ENCODE results near the gene ANKRD63.

Gene ANKRD63

GRCh38 chr15:40242601-40243000, 40.3 kb downstream of the ANKRD63 start:
- DNase-seq (ENCODE audit: low spot score): no peak

- DNase-seq (ENCODE audit: low spot score): no peak
Observed at GRCh38 chr15:40242213-40242599, 40.7 kb downstream of the ANKRD63 start.

GRCh38 chr15:40241269-40242212, 41.3 kb downstream of the ANKRD63 start:
- DNase-seq (ENCODE audit: low spot score): no peak

- peak; percentile 19 for DNase-seq (ENCODE audit: low spot score)
Observed at GRCh38 chr15:40240619-40241221, 42.1 kb downstream of the ANKRD63 start.

GRCh38 chr15:40239693-40240618, 42.9 kb downstream of the ANKRD63 start:
- DNase-seq (ENCODE audit: low spot score): peak; percentile 19

GRCh38 chr15:40239404-40239692, 43.5 kb downstream of the ANKRD63 start:
- no peak for DNase-seq (ENCODE audit: low spot score)

- peak; percentile 72 for DNase-seq (ENCODE audit: low spot score)
Observed at GRCh38 chr15:40238532-40239403, 44.1 kb downstream of the ANKRD63 start, which contains the start of gene PAK6. Gene PAK6 (plus strand): TSS chr15:40239063. CDS start chr15:40264786, 25,723 bp downstream.

GRCh38 chr15:40235201-40235885, 47.5 kb downstream of the ANKRD63 start:
- DNase-seq (ENCODE audit: low spot score): no peak

- DNase-seq (ENCODE audit: low spot score): no peak
Observed at GRCh38 chr15:40234783-40235182, 48.1 kb downstream of the ANKRD63 start.

GRCh38 chr15:40233727-40234577, 48.9 kb downstream of the ANKRD63 start:
- DNase-seq (ENCODE audit: low spot score): no peak

- DNase-seq (ENCODE audit: low spot score): no peak
Observed at GRCh38 chr15:40232625-40233070, 50.2 kb downstream of the ANKRD63 start.
